ENCODE data around the gene ERG.
A peak's percentile ranks its signal among the peaks of the same experiment; 100 is the strongest.

The ERG gene

GRCh38 chr21:38402795-38403194, 95.5 kb downstream of the ERG start:
- no peak overlapping the region for H3K27ac ChIP-seq
- no peak for TF ChIP-seq CTCF (conservative IDR thresholded peaks at IDR 0.05; ENCODE audit: low read depth)
- ChIA-PET POLR2A (ENCODE audit: low non-redundant PET) (no interaction called here), CTCF (interaction anchor here (0.6 kb wide), 2 partner anchors 275 to 690 kb away, joined by 3 to 4 read pairs; no protein-coding TSS in a partner anchor)
- DNase-seq (ENCODE audit: low spot score) = no peak

- no peak for TF ChIP-seq CTCF (conservative IDR thresholded peaks at IDR 0.05; ENCODE audit: low read depth)
- ChIA-PET CTCF (interaction anchor here (0.6 kb wide), 2 partner anchors 276 to 689 kb away, joined by 3 to 4 read pairs; no protein-coding TSS in a partner anchor), POLR2A (ENCODE audit: low non-redundant PET) (no interaction called here)
- DNase-seq (ENCODE audit: low spot score) = peak; percentile 36
- H3K27ac ChIP-seq = no peak overlapping the region
Measured at GRCh38 chr21:38402291-38402690, 96.0 kb downstream of the ERG start.

GRCh38 chr21:38401191-38401926, 96.9 kb downstream of the ERG start:
- ChIA-PET CTCF (no interaction called here), POLR2A (ENCODE audit: low non-redundant PET) (no interaction called here)
- no peak overlapping the region for H3K27ac ChIP-seq
- no peak for DNase-seq (ENCODE audit: low spot score)
- TF ChIP-seq CTCF (conservative IDR thresholded peaks at IDR 0.05; ENCODE audit: low read depth) = no peak

- ChIA-PET POLR2A (ENCODE audit: low non-redundant PET) (no interaction called here), CTCF (no interaction called here)
- no peak overlapping the region for H3K27ac ChIP-seq
- DNase-seq (ENCODE audit: low spot score) = no peak
- TF ChIP-seq CTCF (conservative IDR thresholded peaks at IDR 0.05; ENCODE audit: low read depth) = no peak
Measured at GRCh38 chr21:38400195-38400919, 97.9 kb downstream of the ERG start.

- CTCF ChIA-PET = no interaction called here
- DNase-seq (ENCODE audit: low spot score) = no peak
- no peak overlapping the region for H3K27ac ChIP-seq
- no peak for TF ChIP-seq CTCF (conservative IDR thresholded peaks at IDR 0.05; ENCODE audit: low read depth)
- POLR2A ChIA-PET (ENCODE audit: low non-redundant PET) = no interaction called here
Measured at GRCh38 chr21:38399103-38399502, 99.2 kb downstream of the ERG start.

- DNase-seq (ENCODE audit: low spot score) = no peak
- POLR2A ChIA-PET (ENCODE audit: low non-redundant PET) = no interaction called here
- no peak overlapping the region for H3K27ac ChIP-seq
- CTCF ChIA-PET = interaction anchor here (0.9 kb wide), 1 partner anchor 17 kb away, joined by 3 read pairs; no protein-coding TSS in a partner anchor
- no peak for TF ChIP-seq CTCF (conservative IDR thresholded peaks at IDR 0.05; ENCODE audit: low read depth)
Measured at GRCh38 chr21:38396325-38396724, 102.0 kb downstream of the ERG start.
